ENCODE measurements around the gene MINDY4.

GRCh38 chr7:30841801-30842541, 70.8 kb downstream of the MINDY4 start:
- no peak for TF ChIP-seq CTCF (IDR thresholded peaks at IDR 0.05; ENCODE audit: insufficient read depth, low read length, poor library complexity, severe bottlenecking)
- no peak for TF ChIP-seq EZH2phosphoT487 (conservative IDR thresholded peaks at IDR 0.05; ENCODE audit: low read length)

All from SU-DHL-6 (cell line).